HG03025 (cell line): ENCODE results near the gene SH3GL2.

Experiments
- ATAC-seq: cut with Tn5 transposase; IDR thresholded peaks from one replicate; pipeline ENCODE4 v1.9.1; 2021; ENCODE audit warnings: mild to moderate bottlenecking, moderate library complexity; ENCODE audit not compliant: unreplicated experiment, low FRiP score

Gene SH3GL2

DNA sequence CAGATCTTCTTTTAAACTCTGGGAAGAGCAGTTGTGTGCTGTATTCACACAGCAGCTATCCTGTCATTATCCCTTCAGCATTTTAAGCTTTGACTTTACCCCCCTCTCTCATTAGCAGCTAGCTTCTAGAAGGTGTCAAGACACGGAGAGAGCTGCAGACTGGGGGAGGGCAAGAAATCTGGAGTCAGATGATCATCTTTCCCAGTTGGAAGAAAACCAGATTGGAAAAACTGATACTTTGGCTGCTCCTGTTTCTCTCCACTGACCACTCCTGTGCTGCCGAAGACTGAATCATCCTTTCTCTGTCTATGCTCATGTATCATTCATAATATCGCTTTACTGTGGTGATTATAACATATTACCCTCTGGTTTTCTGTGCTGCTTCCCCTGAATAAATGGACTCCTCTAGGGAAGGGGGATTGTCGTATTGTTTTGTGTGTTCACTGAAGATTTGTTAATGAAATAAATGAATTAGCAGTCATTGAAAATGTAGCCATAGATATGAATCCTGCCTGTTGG is 75.1 kb downstream of the SH3GL2 start:
- ATAC-seq: no peak

DNA sequence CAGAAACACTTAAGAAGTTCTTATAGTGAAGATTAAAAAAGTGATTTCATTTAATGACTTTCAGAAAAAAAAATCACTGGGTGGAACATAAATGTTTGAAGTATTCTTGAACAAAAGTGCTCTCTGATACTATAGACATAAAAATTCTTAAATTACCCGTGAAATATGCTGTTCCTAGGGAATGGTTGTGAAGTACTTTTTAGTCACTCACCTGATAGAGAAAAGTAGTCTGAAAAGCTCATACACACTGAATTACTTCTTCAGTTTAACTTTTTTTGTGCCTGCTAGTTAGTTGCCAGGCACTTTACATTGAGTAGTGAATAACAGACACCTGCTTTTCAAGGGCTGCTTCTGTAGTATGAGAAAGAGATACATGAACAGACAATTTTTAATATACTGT is 78.0 kb downstream of the SH3GL2 start:
- ATAC-seq: no peak

DNA sequence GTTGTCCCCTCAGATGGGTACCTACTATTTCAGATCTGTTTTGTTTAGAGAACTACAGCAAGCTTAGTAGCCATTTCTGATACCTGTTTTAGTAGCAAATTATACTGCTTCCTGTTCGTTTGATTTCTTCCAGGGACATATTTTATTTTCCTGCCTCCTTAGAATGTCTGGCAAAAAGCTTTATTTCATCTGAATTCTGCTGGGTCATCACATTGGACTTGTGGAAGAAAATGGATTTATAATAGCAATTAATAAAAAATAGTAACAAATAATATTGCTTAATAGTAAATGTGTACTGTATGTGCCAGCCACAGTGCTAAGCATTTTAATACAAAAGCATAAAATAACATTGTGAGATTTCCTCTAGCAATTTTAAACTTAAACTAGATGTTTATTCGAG is 79.4 kb downstream of the SH3GL2 start:
- no peak for ATAC-seq

DNA sequence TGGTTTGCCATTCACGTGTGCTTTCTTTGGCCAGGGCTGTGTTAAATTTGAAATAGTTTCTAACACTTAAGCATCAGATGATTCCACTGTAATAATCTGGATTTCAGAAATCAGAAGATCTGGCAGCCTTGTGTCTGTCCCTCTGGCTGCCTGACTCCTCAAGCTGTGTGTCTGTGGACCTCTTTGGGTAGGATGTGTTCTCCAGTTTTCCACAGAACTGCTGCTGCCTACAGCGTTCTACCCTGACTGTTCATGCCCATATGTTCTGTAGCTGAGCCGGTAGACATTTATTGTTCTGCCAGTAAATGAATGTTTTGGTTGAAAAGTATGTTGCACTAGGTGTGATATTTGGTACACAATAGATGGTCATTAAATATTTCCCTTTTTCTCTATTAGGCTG is 81.3 kb downstream of the SH3GL2 start:
- no peak for ATAC-seq

DNA sequence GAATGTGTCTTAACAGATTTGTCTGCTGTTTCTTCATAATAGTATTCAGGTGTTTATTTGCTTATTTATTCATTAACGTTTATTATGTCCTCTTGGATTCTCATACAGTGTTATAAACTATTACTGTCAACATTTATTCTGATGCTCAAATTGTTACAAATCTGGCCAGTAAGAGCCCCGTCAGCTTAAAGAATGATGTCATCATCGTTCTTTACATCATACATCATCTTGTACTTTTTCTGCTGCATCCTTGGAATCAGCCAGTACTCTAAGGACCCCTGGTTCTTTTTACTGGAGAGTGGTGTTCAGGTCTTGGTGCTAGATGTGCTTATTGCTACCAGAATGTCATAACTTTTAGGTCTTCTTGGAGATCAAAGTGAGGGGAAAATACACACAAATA is 86.6 kb downstream of the SH3GL2 start:
- ATAC-seq: no peak

DNA sequence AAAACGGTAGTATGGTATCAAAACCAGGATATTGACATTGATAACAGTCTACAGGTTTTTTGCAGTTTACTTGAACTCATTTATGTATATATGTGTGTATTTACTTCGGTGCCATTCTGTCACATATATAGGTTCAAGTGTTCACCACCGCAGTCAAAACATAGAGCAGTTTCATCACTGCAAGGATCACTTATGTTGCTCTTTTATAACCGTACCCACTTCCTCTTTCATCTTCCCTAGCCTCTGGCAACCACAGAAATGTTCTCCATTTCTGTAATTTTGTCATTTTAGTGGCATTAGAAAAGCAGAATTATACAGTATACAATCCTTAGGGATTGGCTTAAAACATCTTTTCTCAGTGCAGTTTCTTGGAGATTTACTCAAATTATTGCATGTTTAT is 90.3 kb downstream of the SH3GL2 start:
- no peak for ATAC-seq

DNA sequence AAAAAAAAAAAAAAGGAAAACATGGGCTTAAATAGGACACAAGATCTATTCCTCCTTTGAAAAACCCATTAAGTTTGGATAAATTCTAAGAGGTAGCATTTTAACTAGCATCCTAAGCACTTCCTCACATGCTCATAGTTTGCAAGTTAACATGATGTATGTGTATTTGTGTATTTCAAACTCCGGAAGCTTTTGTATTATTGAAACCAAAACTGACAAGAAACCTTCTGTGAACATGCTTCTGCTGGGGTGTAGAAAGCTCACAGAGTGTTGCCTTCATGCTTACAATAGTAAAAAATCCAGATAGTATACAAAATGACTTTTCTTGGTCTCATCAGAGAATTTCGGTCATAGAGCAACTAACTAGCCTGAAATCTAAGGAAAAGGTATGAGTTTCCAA is 103.8 kb downstream of the SH3GL2 start:
- no peak for ATAC-seq

DNA sequence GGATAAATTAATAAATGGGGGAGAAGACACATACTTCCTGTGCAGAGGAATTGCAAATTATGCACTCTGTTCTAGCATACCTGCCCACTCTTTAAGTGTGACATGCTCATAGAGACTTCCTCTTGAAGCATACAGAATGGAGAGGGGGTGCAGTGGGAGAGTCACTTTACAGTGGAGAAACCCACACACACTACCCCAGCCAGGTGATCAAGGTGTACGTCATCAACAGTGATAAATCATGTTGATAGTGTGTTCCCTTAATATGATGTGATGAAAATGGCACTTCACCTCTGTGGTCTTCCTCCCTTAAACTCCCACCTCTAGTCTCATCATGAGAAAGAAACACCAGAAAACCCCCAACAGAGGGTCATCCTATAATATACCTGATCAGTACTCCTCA is 110.0 kb downstream of the SH3GL2 start:
- no peak for ATAC-seq

DNA sequence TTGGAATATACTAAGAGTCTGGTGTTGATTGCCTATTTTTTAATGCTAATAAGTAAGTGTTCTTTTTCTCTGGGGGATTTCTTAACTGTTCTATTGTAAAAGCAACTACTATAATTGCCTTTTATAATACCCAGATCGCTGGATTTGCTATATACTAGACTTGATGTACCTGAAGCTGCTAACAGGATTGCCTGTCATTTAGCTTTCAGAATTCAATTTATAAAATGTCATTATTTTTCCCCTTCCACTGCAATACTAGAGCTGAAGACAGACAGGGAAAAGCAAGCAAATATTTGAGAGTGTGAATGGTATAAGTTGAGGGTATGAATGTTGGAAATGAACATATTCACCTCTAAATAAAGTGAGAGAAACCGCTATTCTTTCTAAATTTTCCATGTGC is 115.5 kb downstream of the SH3GL2 start:
- ATAC-seq: no peak

DNA sequence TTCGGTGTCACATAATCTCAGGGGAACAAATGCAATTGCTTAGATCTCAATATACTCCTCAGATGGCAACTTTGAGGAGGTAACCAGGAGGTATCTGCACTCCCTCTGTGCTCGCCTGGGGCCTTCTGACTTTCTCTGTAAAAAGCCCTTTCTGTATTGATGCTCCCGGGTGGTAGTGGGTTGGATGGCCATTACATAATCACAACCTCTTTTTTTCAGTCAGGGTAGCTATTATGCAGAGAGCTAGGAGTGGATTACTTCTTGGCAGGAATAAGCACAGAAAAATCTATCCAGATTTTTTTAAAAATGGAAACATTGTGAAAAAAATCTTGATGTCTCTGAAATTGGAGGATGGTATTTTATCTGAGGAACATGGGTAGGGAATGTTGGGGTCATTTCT is 116.6 kb downstream of the SH3GL2 start:
- ATAC-seq: no peak

DNA sequence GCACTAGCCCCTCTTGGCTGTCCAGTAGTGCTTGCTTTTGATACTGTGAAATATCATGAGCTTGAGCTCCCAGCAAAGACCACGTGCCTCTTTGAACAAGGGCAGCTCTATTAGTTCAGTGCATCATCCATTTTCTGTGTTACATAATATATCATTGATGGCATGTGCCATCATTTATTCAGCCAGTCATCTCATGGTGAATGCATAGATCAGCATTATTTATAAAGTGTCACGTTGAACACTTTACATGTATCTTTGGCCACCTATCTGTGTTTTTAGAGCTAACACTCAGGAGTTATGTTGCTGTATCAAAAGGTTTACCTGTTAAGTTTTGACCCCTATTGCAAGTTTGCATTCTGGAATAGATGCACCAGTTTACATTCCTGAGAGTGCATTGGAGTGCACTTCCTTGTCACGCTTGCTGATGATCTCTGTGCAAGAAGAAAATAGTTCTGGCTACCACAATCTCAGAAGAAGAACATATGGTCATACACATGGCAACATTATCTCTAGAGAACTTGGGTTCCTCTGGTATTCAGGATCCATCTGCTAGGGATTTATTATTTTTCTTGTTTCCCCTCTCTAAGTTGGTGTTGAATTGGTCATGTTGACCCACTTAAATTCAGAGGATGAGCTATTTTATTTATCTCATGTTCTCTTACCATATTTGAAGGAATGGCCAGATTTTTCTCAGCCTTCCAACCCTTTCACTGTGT is 120.9 kb downstream of the SH3GL2 start:
- ATAC-seq: no peak

DNA sequence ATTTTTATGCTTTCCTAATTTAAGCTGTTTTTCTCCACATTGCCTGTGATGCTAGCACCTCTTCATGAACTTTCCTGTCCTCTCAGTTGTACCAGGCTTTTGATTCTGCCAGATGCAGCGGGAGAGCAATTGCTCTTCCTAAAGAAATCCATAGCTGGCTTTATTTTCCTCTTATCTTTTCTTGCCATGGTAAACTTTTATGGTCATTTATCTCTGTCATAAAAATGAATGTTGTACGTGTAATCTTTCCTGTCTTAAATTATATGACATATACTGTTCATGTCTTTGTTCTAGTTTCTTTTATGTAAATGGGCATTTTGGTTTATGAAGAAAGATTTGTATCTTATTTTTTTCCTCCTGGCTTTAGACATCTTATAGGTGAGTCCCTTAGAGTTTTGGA is 127.5 kb downstream of the SH3GL2 start:
- no peak for ATAC-seq

DNA sequence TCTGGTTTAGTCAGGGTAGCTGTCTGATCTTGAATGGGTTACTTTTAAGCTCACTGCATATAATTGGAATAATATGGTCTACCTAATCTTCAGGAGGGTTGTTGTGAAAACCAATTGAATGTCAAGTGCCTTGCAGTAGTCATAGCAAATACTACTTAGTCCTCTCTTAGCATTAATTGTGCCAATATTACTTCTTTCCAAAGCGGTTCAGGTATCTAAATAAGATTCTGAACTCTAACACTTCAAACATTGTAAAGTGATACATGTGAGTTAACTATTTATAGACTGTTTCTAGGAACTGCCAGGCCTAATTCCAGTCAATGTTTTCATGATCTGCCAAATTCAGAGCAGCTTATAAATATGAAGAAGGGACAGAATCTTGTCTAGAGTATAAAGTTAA is 140.2 kb downstream of the SH3GL2 start:
- no peak for ATAC-seq

DNA sequence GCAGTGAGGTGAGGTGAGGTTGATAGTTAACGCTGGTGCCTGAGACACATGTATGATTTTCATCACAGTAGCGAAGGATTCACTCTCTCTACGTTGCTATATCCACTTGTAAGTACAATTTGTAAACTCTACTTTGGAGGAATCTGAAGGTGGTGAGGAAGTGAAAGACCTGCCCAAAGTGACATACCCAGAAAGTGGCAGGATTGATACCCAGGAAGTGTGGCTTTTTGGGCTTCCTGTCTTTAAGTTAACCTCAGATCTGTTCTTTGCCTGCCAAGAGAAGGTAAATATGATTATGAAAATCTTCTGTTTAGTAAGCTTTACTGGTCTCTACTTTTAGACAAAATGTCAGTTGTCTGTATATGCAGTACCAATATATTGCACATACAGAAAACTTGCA is 143.1 kb downstream of the SH3GL2 start:
- no peak for ATAC-seq

DNA sequence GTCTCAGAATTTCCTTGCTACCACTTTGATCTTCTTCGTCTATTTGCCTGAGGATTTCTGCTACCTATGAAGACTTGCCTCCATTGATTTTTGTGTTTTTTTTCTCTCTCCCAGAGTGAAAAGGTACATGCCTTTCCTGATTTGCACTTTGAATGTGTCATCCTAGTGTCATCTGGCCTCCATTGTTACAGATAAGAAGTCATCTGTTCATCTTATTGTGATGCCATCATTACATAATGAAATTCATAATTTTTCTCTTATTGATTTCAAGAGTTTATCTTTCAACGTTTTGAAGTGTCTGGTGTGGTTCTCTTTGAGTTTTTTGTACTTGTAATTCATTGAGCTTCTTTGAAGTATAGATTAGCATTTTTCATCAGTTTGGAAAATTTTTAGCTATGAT is 144.8 kb downstream of the SH3GL2 start:
- no peak for ATAC-seq

DNA sequence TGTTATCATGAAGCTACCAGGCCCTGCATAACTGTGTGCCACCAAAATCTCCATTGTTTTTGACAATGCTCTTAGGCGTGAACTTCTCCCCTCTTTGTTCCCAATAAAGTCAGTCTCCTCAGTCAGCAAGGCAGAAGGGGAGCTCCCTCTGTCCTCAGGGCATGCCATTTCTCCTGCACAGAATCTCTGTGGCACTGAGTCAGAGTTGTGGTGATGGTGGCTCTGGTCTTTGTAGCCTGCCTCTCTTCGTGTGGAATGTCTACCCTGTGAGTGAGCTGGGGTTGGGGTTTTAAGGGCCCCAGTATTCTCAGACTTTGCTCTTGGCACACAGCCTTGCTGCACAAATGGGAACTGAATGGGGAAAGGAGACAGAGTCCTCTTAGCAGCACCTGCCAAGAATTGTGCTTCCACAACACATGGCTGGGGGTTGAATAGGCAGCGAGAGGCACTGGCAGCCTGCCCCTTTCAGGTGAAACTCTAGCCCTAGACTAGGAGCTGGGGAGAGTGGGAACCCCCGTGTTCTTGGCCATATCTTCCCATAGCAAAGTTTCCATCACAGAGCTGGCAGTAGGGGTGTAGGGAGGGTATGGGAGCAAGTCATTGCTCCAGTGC is 146.6 kb downstream of the SH3GL2 start:
- no peak for ATAC-seq

DNA sequence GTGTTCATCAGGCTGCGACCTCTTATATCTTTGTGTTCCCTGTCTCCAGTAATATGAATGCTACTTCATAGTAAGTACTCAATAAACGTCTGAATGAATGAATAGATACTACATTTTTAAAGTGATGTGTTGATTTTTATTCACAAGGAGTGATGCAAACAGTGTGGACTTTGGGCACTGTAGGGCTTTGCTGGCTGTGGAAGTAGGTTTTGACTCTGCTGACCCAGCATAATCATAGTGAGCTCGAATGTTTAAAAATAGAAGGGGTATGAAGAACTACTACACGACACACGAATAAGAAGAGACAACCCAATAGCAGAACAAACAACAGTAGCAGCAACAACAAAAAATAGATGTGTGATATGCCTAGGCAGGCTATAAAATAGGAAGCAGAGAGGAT is 147.4 kb downstream of the SH3GL2 start:
- no peak for ATAC-seq

DNA sequence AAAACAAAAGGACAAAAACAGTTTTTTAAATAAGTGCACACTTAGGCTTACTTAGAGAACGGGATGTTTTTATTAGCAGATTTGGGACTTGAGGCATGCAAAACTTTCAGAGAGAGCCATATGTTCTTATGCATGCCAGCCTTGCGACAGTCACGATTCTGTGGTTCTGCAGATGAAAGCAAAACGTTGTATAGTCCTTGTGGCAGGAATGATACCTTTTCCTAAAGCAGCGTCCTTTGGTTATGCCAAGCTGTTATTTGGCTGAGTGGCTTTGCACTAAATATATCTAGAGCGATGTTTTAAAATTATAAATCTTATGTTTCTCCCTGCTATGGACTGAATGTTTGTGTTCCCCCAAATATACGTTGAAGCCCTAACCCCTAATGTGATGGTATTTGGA is 152.0 kb downstream of the SH3GL2 start:
- no peak for ATAC-seq

DNA sequence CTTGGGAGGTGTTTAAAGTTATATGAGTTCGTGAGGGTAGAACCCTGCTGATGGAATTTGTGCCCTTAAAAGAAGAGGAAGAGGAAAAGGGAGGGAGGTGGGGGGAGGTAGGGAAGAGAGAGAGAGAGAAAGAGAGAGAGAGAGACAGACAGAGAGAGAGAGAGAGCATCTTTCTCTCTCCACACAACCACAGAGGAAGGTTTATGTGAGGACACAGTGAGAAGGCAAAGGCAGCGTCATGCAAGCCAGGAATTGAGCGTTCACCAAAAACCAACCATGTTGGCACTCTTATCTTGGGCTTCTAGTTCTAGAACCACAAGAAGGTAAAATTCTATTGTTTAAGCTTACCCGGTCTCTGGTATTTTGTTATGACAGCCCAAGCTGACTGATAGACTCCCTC is 152.4 kb downstream of the SH3GL2 start:
- no peak for ATAC-seq

DNA sequence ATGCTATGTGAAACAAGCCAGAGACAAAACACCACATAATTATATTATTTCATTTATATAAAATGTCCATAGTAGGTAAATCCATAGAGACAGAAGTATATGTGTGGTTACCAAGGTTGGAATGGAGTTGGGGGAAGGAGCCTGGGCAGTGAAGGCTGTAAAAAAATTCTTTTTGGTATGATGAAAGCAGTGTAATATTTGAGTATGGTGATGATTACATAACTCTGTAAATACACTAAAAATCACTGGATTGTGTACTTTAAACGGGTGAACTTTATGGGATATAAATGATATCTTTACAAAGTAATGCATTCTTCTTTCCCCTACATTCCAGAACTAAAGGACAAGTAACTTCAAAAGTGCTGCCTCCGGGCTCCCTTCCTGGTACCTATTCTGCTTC is 155.8 kb downstream of the SH3GL2 start:
- no peak for ATAC-seq

DNA sequence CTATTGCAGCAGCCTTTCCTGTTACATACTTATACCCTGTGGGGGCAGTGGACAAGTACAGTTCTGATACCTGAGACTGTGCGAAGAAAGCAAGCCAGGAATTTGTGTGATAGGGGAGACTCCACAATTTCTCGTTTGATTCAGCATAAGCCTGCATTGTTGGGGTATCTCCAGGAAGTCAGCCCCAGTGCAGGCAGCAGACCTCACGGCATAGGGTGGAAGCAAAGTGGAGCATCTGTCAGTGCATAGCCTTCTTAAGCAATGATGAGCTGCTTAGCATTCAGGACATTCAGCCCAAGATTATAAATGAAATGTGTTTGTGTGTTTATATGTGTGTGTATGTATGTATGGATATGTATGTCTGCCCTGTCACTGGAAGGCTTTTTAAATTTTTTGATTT is 157.0 kb downstream of the SH3GL2 start:
- ATAC-seq: no peak

DNA sequence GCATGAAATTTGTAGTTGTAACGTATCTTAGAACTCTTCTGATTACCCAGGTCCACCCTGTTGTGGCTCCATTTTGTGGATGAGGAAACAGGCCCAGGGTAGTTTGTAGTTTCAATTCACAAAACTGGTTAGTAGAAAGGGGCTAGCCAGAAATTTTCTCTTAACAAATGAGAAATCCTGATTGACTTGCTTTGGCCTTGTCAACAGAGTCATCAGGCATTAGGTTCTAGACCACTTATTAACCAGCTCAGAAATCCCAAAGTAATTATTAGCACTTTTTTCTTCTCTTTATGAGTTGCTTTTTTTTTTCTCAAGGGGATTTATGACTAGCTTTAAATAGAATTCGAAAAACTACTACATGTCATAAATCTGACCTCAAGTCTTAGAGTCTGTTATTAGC is 160.2 kb downstream of the SH3GL2 start:
- no peak for ATAC-seq
